GM21367 (cell line): ENCODE results near the gene GMFB.

ENCODE experiments used
- ATAC-seq: cut with Tn5 transposase; IDR thresholded peaks from one replicate; pipeline ENCODE4 v1.9.1; 2021; ENCODE audit not compliant: unreplicated experiment

GMFB gene

DNA sequence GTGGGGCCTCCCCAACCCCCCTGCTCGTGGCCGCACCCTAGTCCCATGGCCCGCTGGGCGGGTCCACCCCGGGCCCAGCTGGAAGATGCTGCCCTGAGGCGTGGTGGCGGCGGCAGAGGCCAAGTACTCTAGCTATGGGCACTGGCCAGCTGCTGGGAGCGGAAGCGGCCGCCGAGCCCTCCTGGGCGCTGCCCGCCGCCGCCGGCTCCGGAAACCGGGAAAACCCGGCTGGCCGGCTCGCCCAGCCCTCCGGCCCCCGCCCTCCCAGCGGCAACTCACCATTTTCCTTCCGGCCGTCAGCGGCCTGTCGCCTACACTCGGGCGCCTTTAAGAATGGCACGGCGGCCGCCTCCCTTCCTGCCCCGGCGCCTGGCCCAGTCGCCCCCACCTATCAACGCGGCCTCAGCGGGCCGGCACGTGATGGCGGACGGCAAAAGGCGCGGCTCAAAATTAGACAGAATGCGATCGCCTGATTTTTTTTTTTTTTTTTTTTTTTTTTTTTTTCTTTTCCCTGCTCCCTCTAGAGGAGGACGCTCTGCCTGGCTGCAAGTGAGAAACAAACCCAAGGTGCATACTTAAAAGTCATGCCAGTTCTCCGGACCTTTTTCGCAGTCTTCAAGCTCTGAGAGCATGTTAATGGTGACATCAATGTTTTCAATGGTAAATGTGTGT is at the start of gene GMFB:
GMFB (minus strand) TSS at position 335 of the 672 bp plus-strand sequence; CDS start at position 282, 53 bp downstream.
- ATAC-seq, result peak; percentile 88

DNA sequence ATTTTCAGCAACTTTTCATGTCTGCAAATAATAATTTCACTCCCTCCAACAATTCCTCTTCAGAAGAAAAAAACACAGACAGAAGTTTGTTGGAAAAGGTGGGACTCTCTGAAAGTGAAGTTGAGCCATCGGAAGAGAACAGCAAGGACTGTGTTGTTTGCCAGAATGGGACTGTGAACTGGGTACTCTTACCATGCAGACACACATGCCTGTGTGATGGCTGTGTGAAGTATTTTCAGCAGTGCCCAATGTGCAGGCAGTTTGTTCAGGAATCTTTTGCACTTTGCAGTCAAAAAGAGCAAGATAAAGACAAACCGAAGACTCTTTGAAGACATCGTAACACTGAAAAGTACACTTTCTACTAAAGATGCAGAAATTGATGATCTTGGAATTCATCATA is 49.3 kb upstream of the GMFB start:
- ATAC-seq, result no peak

DNA sequence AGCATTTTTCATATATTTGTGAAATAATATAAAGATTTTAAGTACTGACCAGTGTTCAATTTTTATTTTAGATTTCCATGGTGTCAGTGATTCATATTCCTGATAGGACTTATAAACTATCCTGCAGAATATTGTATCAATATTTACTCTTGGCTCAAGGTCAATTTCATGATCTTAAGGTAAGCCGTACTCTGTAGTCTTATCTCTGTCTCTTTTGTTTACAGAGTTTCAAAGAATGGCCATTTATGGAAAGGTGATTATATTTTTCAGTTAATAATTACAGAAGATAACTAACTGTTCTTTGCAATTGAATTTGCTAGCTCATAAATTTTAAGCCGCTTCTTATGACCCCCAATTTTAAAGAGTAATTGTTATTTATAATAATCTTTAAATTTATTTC is 48.9 kb upstream of the GMFB start:
- ATAC-seq, result no peak

DNA sequence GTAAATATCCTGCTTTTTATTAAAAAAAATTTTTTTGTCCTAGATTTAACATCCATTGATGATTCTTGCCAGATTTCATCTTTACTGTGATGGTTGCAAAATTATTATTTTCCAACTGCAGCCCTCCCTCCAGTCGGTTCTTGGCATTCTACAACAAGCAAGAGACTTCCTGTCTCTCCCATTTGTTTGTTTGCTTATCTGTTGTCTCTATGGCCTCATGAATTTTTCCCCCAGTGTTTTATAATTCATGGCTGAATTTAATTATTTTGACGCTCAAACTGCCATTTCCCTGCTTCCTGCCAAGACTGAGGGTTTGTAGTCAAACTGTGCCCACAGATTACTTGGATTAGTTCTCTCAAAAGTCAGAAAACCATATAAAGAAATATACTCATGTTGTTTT is 46.9 kb upstream of the GMFB start:
- no peak for ATAC-seq

- no peak for ATAC-seq
These were observed 46.3 kb upstream of the GMFB start for GRCh38 chr14:54535126-54535525.

DNA sequence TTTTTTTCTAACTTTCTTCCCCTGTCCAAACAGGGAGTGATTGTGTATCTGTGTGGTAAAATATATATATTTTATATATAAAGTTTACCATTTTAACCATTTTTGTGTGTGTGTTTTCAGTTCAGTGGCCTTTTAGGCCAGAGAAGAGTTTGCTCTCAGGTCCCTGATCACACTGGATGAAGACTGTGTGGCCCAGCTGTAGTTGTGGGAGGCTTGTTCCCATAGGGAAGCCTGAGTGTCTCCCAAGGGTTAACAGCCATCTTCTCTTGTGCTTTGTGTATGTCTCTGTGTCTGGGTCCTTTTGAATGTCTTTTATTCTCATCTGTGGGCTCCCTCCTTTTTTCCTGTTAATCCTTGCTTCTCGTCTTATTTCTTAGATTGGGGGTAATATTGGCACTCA is 44.3 kb upstream of the GMFB start:
- no peak for ATAC-seq

GRCh38 chr14:54532111-54533012 is 43.6 kb upstream of the GMFB start:
- peak; percentile 91 for ATAC-seq

DNA sequence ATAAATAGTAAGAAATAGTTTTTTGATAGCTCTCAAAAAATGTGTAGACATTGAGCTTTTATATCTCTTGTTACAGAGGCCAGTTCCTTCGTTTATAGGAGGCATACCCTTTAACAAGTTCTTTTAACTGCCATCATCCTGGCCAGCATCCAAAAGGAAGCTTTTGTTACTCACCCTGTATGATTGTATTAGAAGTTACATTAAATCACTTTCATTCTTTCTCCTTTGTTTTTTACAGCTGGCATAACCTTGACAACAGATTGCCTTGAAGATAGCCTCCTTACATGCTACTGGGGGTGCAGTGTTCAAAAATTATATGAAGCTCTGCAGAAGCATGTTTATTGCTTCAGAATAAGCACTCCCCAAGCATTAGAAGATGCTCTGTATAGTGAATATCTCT is 41.0 kb upstream of the GMFB start:
- ATAC-seq, result no peak

- no peak for ATAC-seq
These were observed 40.2 kb upstream of the GMFB start for GRCh38 chr14:54528973-54529372.

DNA sequence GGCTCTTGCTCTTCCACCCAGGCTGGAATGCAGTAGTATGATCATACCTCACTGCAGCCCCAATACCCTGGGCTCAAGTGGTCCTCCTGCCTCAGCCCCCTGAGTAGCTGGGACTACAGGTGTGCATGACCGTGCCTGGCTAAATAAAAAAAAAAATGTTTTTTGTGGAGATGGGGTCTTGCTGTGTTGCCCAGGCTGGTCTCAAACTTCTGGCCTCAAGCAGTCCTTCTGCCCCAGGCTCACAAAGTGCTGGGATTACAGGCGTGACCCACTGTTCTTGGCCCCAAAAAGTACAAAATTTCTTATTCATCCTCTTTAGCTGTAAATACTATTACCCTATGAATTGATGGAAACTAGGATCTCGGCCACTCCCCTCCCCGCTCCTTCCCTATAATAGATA is 35.6 kb upstream of the GMFB start:
- no peak for ATAC-seq

DNA sequence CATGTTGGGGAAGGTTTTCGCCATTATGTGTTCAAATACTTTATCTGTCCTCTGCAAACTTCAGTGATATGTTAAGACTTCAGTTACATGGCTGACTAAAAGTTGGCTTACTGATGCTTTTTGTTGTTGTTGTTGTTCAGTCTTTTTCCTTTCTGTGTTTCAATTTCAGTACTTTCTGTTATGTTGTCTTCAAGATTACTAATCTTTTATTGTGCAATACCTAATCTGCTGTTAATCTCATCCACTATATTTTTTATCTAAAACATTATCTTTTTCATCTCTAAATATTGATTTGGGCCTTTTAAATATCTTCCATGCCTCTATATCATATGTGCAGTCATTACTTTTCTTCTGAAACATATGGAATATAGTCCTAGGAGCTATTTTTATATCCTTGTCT is 27.9 kb upstream of the GMFB start:
- no peak for ATAC-seq

- no peak for ATAC-seq
These were observed 26.9 kb upstream of the GMFB start for GRCh38 chr14:54515670-54516069.

DNA sequence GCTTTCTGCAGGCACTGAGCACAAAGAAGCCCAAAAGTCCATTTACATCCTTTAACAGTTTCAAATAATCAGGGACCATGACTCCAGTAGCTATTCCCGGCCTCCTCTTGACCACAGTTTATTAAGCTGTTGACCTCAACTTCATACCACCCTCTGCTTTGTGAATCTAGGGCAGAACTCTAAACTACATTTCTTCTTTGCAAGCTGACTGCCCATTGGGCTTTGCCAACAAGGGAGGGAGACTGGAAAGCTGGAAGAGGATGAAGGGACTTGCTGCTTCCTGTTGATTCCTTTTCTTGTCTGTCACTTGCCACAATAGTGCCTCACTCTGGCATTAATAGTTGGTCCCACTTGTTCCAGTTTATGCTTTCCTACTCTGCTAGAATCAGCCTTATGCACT is 23.6 kb upstream of the GMFB start:
- ATAC-seq, result no peak

DNA sequence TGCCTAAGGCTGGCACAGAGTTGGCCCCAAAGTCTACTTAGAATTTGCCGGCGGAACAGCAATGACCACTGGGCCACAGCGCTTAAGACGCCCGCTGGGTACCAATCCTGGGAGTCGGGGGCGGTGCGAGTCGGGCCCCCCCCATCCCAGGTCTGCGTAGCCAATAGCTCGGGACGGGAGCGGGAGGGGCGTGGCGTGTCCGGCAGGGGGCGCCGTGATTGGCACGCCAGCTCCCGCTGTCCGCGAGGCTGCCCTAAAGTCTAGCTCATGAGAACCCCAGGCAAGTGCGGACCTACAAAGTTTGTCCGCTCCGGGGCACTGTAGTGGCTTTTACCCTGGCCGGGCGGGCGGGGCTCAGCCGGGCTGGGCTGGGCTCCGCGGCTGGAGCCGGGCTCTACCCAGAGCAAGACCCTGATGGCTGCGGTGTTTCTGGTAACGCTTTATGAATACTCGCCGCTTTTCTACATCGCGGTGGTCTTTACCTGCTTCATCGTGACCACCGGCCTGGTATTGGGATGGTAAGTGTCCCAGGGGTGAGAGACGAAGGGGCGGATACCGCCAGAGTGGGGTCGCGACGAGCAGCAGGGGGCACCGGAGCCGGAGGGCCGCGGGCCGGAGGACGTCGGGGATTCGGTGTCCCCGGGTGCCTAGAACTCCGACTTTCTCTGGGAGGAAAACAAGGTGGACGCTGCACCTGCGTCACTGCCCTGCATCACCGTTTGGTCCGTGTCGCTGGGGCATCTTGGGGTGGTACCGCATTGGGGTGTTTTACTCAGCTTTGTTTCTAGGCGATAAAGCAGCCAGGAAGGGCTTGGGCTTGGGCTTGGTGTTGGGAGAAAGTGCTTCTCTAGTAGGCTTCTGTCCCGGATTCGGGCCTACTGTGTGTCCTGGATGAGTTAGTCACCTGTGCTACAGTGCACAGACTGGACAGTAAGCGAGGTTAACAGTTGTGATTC is 21.0 kb upstream of the GMFB start, which contains the start of gene CGRRF1:
CGRRF1 (plus strand) TSS at position 361 of the 956 bp plus-strand sequence; CDS start at position 415, 54 bp downstream.
- peak; percentile 91 for ATAC-seq

GRCh38 chr14:54503486-54503885 is 14.7 kb upstream of the GMFB start:
- no peak for ATAC-seq

GRCh38 chr14:54502602-54503001 is 13.8 kb upstream of the GMFB start:
- no peak for ATAC-seq

DNA sequence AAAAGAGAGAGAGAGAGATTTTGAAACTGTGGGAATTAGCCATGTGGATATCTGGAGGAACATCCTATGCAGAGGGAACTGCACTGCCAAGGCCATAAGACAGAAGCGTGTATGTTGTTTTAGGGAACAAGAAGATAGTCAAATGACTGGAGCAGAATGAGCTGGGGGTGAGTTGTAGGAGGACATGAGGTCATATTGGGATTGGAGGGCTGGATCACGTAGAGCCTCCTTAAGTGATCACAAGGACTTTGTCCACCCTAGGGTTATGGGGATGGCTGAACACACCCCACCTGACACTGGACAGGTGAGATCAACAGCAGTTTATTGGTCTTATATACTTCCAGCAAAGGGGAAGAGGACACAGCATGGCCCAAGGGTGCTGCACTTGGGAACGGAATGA is 12.7 kb upstream of the GMFB start:
- no peak for ATAC-seq

GRCh38 chr14:54500744-54501143 is 12.0 kb upstream of the GMFB start:
- no peak for ATAC-seq

GRCh38 chr14:54498579-54498978 is 9.8 kb upstream of the GMFB start:
- ATAC-seq, result no peak

DNA sequence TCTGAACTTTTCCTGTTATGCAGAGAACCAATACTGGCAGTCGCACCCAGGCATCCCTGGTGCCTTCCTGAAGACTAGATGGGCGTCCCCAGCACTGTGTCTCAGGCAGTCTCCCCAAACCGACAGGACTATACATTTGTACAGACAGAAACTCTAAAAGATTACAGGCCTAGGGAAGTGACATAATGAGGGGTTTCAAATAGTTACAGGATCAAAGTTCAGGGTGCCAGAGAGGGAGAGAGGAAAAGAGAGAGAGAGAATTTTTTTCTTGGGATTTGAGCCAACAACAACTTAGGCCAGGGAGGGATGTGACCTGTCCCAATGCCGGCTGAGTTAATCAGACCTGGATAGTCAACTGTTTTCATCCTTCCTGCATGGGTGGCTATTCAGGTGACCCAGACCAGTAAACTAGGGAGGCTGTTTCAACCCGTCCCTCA is 9.3 kb upstream of the GMFB start:
- ATAC-seq, result no peak

DNA sequence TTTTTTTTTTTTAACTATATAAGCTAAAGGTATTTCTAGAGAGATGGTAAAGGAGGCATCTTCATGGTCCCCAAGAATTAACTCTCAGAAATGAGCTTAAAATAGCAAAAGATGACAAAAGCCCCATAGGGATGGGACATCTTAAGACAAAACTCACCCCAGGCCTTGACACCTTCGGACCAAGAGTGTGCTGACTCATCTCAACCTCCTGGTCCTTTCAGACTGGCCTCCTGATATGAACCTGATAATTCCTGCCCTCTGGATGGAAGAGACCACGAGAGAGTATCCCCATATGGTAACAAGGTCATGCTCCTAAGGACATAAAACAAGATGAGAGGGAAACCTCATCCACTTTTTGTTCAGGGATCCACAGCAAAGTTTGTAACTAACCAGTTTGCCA is 8.4 kb upstream of the GMFB start:
- ATAC-seq, result no peak
